ENCODE data around the gene PAFAH1B2. TPM values are rescaled to one million over a fixed set of nuclear protein-coding genes. Genes with fewer than 3 reads are reported as not detected.

The PAFAH1B2 gene, protein sequence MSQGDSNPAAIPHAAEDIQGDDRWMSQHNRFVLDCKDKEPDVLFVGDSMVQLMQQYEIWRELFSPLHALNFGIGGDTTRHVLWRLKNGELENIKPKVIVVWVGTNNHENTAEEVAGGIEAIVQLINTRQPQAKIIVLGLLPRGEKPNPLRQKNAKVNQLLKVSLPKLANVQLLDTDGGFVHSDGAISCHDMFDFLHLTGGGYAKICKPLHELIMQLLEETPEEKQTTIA
- total RNA-seq: 10 to 100 TPM; 30.0 to 44.9 TPM

GRCh38 chr11:117143871-117144476, at the start of gene PAFAH1B2:
Gene PAFAH1B2 (plus strand): TSS chr11:117144287. CDS start chr11:117152448, 8,161 bp downstream.
- DNase-seq: peak; percentile 96 to 98 (median 97)
- intact Hi-C loops (cut with DNase I): no loop called here
- WGBS, 2 donors: 0 to 1% methylated on average over 30 to 48 of the region's 48 CpGs
- Histone ChIP-seq H3K4me1 (peaks cover 37% of the 10 kb centered on the region), H3K36me3 (replicated peaks in 1 of 2; ENCODE audit: insufficient read depth in 1 of 2, low read depth in 2 of 2) (no peaks in the 10 kb centered on the region), H3K27ac (peak within 1 kb of the TSS; percentile 93 to 97 (median 95)), H3K4me3 (peak within 1 kb of the TSS; percentile 71 to 91), H3K27me3 (no peaks in the 10 kb centered on the region), H3K9me3 (no peaks in the 10 kb centered on the region)
- ATAC-seq: peak; percentile 95
- TF ChIP-seq POLR2A (IDR thresholded peaks at IDR 0.05) (peak; percentile 81 to 92 (median 91)), CTCF (IDR thresholded peaks at IDR 0.05) (no peak)

GRCh38 chr11:117094776-117095175, 49.3 kb upstream of the PAFAH1B2 start:
- ATAC-seq (no peak), DNase-seq (peak in 3 of 4 donors; percentile 28 to 34 (median 30))
- H3K27ac ChIP-seq: peak overlapping the region in 2 of 4 donors; percentile 98
- no peak overlapping the region for H3K4me3 ChIP-seq
- intact Hi-C loops (cut with DNase I): no loop called here
- TF ChIP-seq POLR2A (IDR thresholded peaks at IDR 0.05): no peak
- no peak for TF ChIP-seq CTCF (IDR thresholded peaks at IDR 0.05)
- WGBS, 2 donors: 10 to 12% methylated on average over 4 of the region's 4 CpGs
- H3K36me3 ChIP-seq (replicated peaks in 1 of 2; ENCODE audit: insufficient read depth in 1 of 2, low read depth in 2 of 2): no peaks in the 10 kb centered on the region
- peaks cover 70% of the 10 kb centered on the region for H3K4me1 ChIP-seq
- H3K9me3 ChIP-seq: no peaks in the 10 kb centered on the region
- H3K27me3 ChIP-seq: no peaks in the 10 kb centered on the region

- Histone ChIP-seq H3K27me3 (no peaks in the 10 kb centered on the region), H3K27ac (peak overlapping the region in 3 of 4 donors; percentile 98 to 99 (median 98)), H3K4me3 (no peak overlapping the region), H3K36me3 (replicated peaks in 1 of 2; ENCODE audit: insufficient read depth in 1 of 2, low read depth in 2 of 2) (no peaks in the 10 kb centered on the region), H3K4me1 (peaks cover 62% of the 10 kb centered on the region), H3K9me3 (no peaks in the 10 kb centered on the region)
- intact Hi-C loops (cut with DNase I): no loop called here
- ATAC-seq (no peak), DNase-seq (no peak)
- TF ChIP-seq POLR2A (IDR thresholded peaks at IDR 0.05) (no peak), CTCF (IDR thresholded peaks at IDR 0.05) (no peak)
- WGBS, 2 donors: 24 to 30% methylated on average over 9 of the region's 9 CpGs
These were observed 48.6 kb upstream of the PAFAH1B2 start for GRCh38 chr11:117095284-117096161.

DNA sequence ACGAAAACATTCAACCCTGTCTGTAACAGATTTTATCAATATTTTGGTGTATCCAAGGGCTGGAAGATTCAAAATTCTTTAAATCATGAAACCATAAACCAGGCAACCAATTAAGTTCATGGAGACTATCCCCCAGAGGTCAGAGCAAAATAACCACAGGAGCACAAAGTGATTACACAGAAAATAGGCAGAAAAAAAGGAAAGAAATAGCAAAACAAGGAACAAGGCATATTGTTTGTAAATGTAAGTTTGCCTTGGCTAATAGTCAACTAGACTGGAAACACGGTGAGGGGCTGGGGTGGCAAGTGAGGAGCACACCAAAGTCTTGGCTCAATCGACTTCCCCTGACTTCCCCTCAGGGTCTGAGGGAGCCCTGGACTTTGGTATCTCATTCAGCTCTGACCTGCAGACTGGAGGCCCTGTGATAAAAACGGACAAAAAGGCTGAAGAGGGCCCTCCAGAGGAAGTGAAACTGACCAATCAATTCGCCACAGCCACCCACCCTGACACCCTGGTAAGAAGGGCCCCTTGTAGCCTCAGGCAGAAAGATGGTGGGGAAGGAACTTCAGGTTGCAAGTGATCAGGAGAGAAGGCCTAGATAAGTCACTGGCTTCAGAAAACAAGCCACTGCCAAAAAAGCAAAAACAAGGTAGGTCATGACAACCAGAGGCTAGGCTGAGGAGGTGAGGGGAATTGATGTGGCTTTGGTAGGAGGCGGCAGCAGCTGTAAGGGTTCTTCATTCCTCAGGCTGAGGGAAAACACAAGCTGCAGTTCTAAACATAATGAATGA, 47.7 kb upstream of the PAFAH1B2 start:
- WGBS, 2 donors: 18 to 25% methylated on average over 6 of the region's 6 CpGs
- peak in 1 of 4 donors; percentile 12 for DNase-seq
- no peaks in the 10 kb centered on the region for H3K27me3 ChIP-seq
- H3K9me3 ChIP-seq: no peaks in the 10 kb centered on the region
- no peak overlapping the region for H3K4me3 ChIP-seq
- peaks cover 62% of the 10 kb centered on the region for H3K4me1 ChIP-seq
- intact Hi-C loops (cut with DNase I): no loop called here
- peak overlapping the region; percentile 57 to 99 (median 98) for H3K27ac ChIP-seq
- ATAC-seq: no peak
- no peak for TF ChIP-seq POLR2A (IDR thresholded peaks at IDR 0.05)
- no peak for TF ChIP-seq CTCF (IDR thresholded peaks at IDR 0.05)
- no peaks in the 10 kb centered on the region for H3K36me3 ChIP-seq (replicated peaks in 1 of 2; ENCODE audit: insufficient read depth in 1 of 2, low read depth in 2 of 2)

All from body of pancreas (tissue), 4 donors.